ENCODE results near the gene ULK4. TPM values are rescaled to one million over a fixed set of nuclear protein-coding genes. Genes with fewer than 3 reads are reported as not detected.
"Not testable (repeated sequence)": the region's sequence is repeated elsewhere in the genome, so short reads cannot be mapped to it uniquely, and the experiment has no call there.

The ULK4 gene
- polyA plus RNA-seq, 1 donor = 6.3 TPM

GRCh38 chr3:41960826-41961750 lies 815 bp downstream of the ULK4 start:
- DNase-seq = no peak

- DNase-seq = no peak
Observed at GRCh38 chr3:41956574-41956973, 5.3 kb downstream of the ULK4 start.

GRCh38 chr3:41955192-41955591 lies 6.7 kb downstream of the ULK4 start:
- no peak for DNase-seq

- no peak for DNase-seq
Observed at GRCh38 chr3:41943311-41943843, 18.5 kb downstream of the ULK4 start.

- DNase-seq = no peak
Observed at GRCh38 chr3:41940393-41940792, 21.5 kb downstream of the ULK4 start.

GRCh38 chr3:41936384-41936783 lies 25.5 kb downstream of the ULK4 start:
- no peak for DNase-seq

GRCh38 chr3:41933154-41933676 lies 28.7 kb downstream of the ULK4 start:
- DNase-seq = no peak

- no peak for DNase-seq
Observed at GRCh38 chr3:41932464-41932863, 29.4 kb downstream of the ULK4 start.

GRCh38 chr3:41920406-41920965 lies 41.4 kb downstream of the ULK4 start:
- no peak for DNase-seq

- no peak for DNase-seq
Observed at GRCh38 chr3:41915353-41915752, 46.5 kb downstream of the ULK4 start.

GRCh38 chr3:41912280-41912679 lies 49.6 kb downstream of the ULK4 start:
- DNase-seq = no peak

- DNase-seq = no peak
Observed at GRCh38 chr3:41907330-41908073, 54.4 kb downstream of the ULK4 start.

GRCh38 chr3:41900265-41900664 lies 61.6 kb downstream of the ULK4 start:
- no peak for DNase-seq

- DNase-seq = no peak
Observed at GRCh38 chr3:41898631-41899030, 63.3 kb downstream of the ULK4 start.

- DNase-seq = peak; percentile 37
Observed at GRCh38 chr3:41893977-41894376, 67.9 kb downstream of the ULK4 start.

GRCh38 chr3:41888368-41889076 lies 73.4 kb downstream of the ULK4 start:
- no peak for DNase-seq

- no peak for DNase-seq
Observed at GRCh38 chr3:41882956-41883355, 78.9 kb downstream of the ULK4 start.

- peak; percentile 56 for DNase-seq
Observed at GRCh38 chr3:41881233-41881821, 80.6 kb downstream of the ULK4 start.

- no peak for DNase-seq
Observed at GRCh38 chr3:41880387-41880786, 81.5 kb downstream of the ULK4 start.

GRCh38 chr3:41877741-41878140 lies 84.2 kb downstream of the ULK4 start:
- not testable (repeated sequence) for DNase-seq

- DNase-seq = no peak
Observed at GRCh38 chr3:41874022-41874421, 87.9 kb downstream of the ULK4 start.

Measured in left kidney (tissue), 2 donors.